ENCODE measurements around the gene LRIG1. TPM values are rescaled to one million over a fixed set of nuclear protein-coding genes. Genes with fewer than 3 reads are reported as not detected.

The LRIG1 gene
- total RNA-seq, 4 donors from 2014 or later: 95.3 to 136 (median 131) TPM

GRCh38 chr3:66438046-66438445 is 62.8 kb downstream of the LRIG1 start:
- intact Hi-C loops (cut with DNase I): no loop called here
- no peaks in the 10 kb centered on the region for H3K9me3 ChIP-seq
- WGBS: no CpG with 5 or more reads among the region's 4 CpGs

GRCh38 chr3:66437341-66437929 is 63.4 kb downstream of the LRIG1 start:
- Histone ChIP-seq H3K4me3 (no peak overlapping the region), H3K27me3 (no peaks in the 10 kb centered on the region), H3K36me3 (no peaks in the 10 kb centered on the region), H3K27ac (replicated peaks in 1 of 4) (peak overlapping the region in 2 of 4 donors; percentile 37 to 45), H3K9me3 (no peaks in the 10 kb centered on the region), H3K4me1 (peaks cover 68 to 97% (median 90%) of the 10 kb centered on the region in 4 donors)
- TF ChIP-seq EP300 (IDR thresholded peaks at IDR 0.05) (no peak), CTCF (IDR thresholded peaks at IDR 0.05) (no peak), POLR2A (IDR thresholded peaks at IDR 0.05; ENCODE audit: low read depth) (no peak), POLR2AphosphoS5 (IDR thresholded peaks at IDR 0.05) (no peak)
- intact Hi-C loops (cut with DNase I): no loop called here
- 94% methylated on average over 7 of the region's 7 CpGs for WGBS
- no peak for DNase-seq (ENCODE audit: extremely low spot score)

More at GRCh38 chr3:66438046-66438445, 62.8 kb downstream of the LRIG1 start:
- peaks cover 68 to 97% (median 90%) of the 10 kb centered on the region in 4 donors for H3K4me1 ChIP-seq
- H3K36me3 ChIP-seq: no peaks in the 10 kb centered on the region
- H3K27ac ChIP-seq (replicated peaks in 1 of 4): peak overlapping the region in 2 of 4 donors; percentile 16 to 17
- no peaks in the 10 kb centered on the region for H3K27me3 ChIP-seq
- TF ChIP-seq POLR2A (IDR thresholded peaks at IDR 0.05; ENCODE audit: low read depth) (no peak), CTCF (IDR thresholded peaks at IDR 0.05) (no peak), POLR2AphosphoS5 (IDR thresholded peaks at IDR 0.05) (no peak), EP300 (IDR thresholded peaks at IDR 0.05) (no peak)
- DNase-seq (ENCODE audit: extremely low spot score): no peak
- H3K4me3 ChIP-seq: no peak overlapping the region

- intact Hi-C loops (cut with DNase I): no loop called here
- peak overlapping the region; percentile 13 to 45 (median 34) for H3K27ac ChIP-seq (replicated peaks in 1 of 4)
- H3K9me3 ChIP-seq: no peaks in the 10 kb centered on the region
Observed at GRCh38 chr3:66435989-66436388, 64.8 kb downstream of the LRIG1 start.

GRCh38 chr3:66434726-66435125 is 66.1 kb downstream of the LRIG1 start:
- Histone ChIP-seq H3K27ac (replicated peaks in 1 of 4) (no peak overlapping the region), H3K27me3 (no peaks in the 10 kb centered on the region), H3K4me3 (no peak overlapping the region), H3K4me1 (peaks cover 59 to 97% (median 84%) of the 10 kb centered on the region in 4 donors), H3K9me3 (no peaks in the 10 kb centered on the region), H3K36me3 (peaks cover 0 to 4% (median 0%) of the 10 kb centered on the region in 4 donors)
- intact Hi-C loops (cut with DNase I): no loop called here
- DNase-seq (ENCODE audit: extremely low spot score): no peak
- TF ChIP-seq EP300 (IDR thresholded peaks at IDR 0.05) (no peak), POLR2AphosphoS5 (IDR thresholded peaks at IDR 0.05) (no peak), POLR2A (IDR thresholded peaks at IDR 0.05; ENCODE audit: low read depth) (no peak), CTCF (IDR thresholded peaks at IDR 0.05) (no peak)
- 74% methylated on average over 7 of the region's 7 CpGs for WGBS

More at GRCh38 chr3:66435989-66436388, 64.8 kb downstream of the LRIG1 start:
- peaks cover 66 to 97% (median 87%) of the 10 kb centered on the region in 4 donors for H3K4me1 ChIP-seq
- WGBS: 70% methylated on average over 3 of the region's 6 CpGs
- peaks cover 0 to 3% (median 0%) of the 10 kb centered on the region in 4 donors for H3K36me3 ChIP-seq
- DNase-seq (ENCODE audit: extremely low spot score): no peak
- no peak overlapping the region for H3K4me3 ChIP-seq
- TF ChIP-seq POLR2AphosphoS5 (IDR thresholded peaks at IDR 0.05): no peak
- TF ChIP-seq EP300 (IDR thresholded peaks at IDR 0.05): no peak
- TF ChIP-seq POLR2A (IDR thresholded peaks at IDR 0.05; ENCODE audit: low read depth): no peak
- no peak for TF ChIP-seq CTCF (IDR thresholded peaks at IDR 0.05)
- H3K27me3 ChIP-seq: no peaks in the 10 kb centered on the region

- Histone ChIP-seq H3K36me3 (peaks cover 0 to 4% (median 0%) of the 10 kb centered on the region in 4 donors), H3K27ac (replicated peaks in 1 of 4) (peak overlapping the region in 2 of 4 donors; percentile 4 to 5), H3K9me3 (no peaks in the 10 kb centered on the region), H3K4me3 (no peak overlapping the region), H3K27me3 (no peaks in the 10 kb centered on the region), H3K4me1 (peaks cover 61 to 97% (median 86%) of the 10 kb centered on the region in 4 donors)
- DNase-seq (ENCODE audit: extremely low spot score): no peak
- WGBS: 40% methylated on average over 4 of the region's 4 CpGs
- TF ChIP-seq POLR2AphosphoS5 (IDR thresholded peaks at IDR 0.05) (no peak), EP300 (IDR thresholded peaks at IDR 0.05) (no peak), CTCF (IDR thresholded peaks at IDR 0.05) (no peak), POLR2A (IDR thresholded peaks at IDR 0.05; ENCODE audit: low read depth) (no peak)
- intact Hi-C loops (cut with DNase I): no loop called here
Observed at GRCh38 chr3:66433522-66433782, 67.4 kb downstream of the LRIG1 start.
